Adrenal gland (tissue), 12 donors: ENCODE results near the gene SIL1. TPM values are rescaled to one million over a fixed set of nuclear protein-coding genes. Genes with fewer than 3 reads are reported as not detected.
A peak's percentile ranks its signal among the peaks of the same experiment; 100 is the strongest.

Source experiments
- DNase-seq, 7 donors: peaks; one replicate each; pipeline ENCODE4 v3.0.0-alpha.2; 2019 to 2020
- H3K27ac ChIP-seq, 5 donors: fragments of 200-600 bp; sonication (generic) in 4 of 5; 1 replicate in 3 of 5; 2 replicates in 2 of 5; pipeline versions ENCODE4 v1.5.1 to v1.8.0; 2016 to 2020; ENCODE audit warnings: mild to moderate bottlenecking in 1 of 5
- H3K27me3 ChIP-seq: fragments of 200-600 bp; 2 replicates; pipeline ENCODE4 v1.8.0; 2021
- H3K36me3 ChIP-seq, 2 donors: fragments of 200-600 bp; replicated peaks in 1 of 2; 1 replicate in 1 of 2; 2 replicates in 1 of 2; pipeline versions ENCODE4 v1.5.1 to v1.8.0; 2018 to 2022
- H3K4me1 ChIP-seq, 2 donors: fragments of 200-600 bp; replicated peaks in 1 of 2; 1 replicate in 1 of 2; 2 replicates in 1 of 2; pipeline versions ENCODE4 v1.5.1 to v1.8.0; 2018 to 2021
- H3K4me3 ChIP-seq, 4 donors: fragments of 200-600 bp; sonication (generic) in 3 of 4; one replicate each; pipeline ENCODE4 v1.5.1; 2016 to 2018
- H3K9me3 ChIP-seq, 3 donors: fragments of 200-600 bp; sonication (generic) in 1 of 3; replicated peaks in 1 of 3; 1 replicate in 2 of 3; 2 replicates in 1 of 3; pipeline versions ENCODE4 v1.5.1 to v1.8.0; 2016 to 2021
- CTCF ChIP-seq, 6 experiments: fragments of 450-650 bp in 4 of 6; fragments of 200-600 bp in 2 of 6; sonication (generic) in 1 of 6; IDR thresholded peaks; 1 replicate in 5 of 6; 2 replicates in 1 of 6; pipeline versions ENCODE4 v1.5.1 to v1.8.0; 2016 to 2021; ENCODE audit warnings: antibody characterized with exemption in 6 of 6, mild to moderate bottlenecking in 2 of 6, moderate library complexity in 1 of 6
- POLR2A ChIP-seq, 2 donors: fragments of 450-650 bp; IDR thresholded peaks; one replicate each; pipeline ENCODE4 v1.6.1; 2017; ENCODE audit warnings: antibody characterized with exemption in 2 of 2, mild to moderate bottlenecking in 2 of 2, moderate library complexity in 1 of 2
- WGBS, 4 donors: extraction: QIAGEN DNeasy Blood & Tissue Kit in 2 of 4; methylation state at CpG; one replicate each; pipeline versions ENCODE4 v1.1.5 to v1.1.7; 2013 to 2017; 5-methylcytosine and 5-hydroxymethylcytosine counted together
- intact Hi-C, 2 donors: fragments of 100-400 bp; cut with DNase I; formaldehyde crosslinking; loops; one replicate each; pipeline versions ENCODE4 v1.14.1 to v1.15.0; 2022 to 2023
- polyA plus RNA-seq, 3 donors: library from polyadenylated mRNA; stranded (reverse); fragments of 200-250 nt in 2 of 3; fragments of 350-450 nt in 1 of 3; fragmentation: Illumina TruSeq in 1 of 3; extraction: RNeasy Lipid Tissue Mini Kit (QIAGEN cat#74804) in 1 of 3; gene quantifications; one replicate each; pipeline ENCODE4 v1.2.3, GENCODE V29; 2013 to 2014
- total RNA-seq, 9 donors: library from RNA; depleted of rRNA in 4 of 9; stranded (reverse); fragments of >200 nt in 4 of 9; fragments of 120-200 nt in 1 of 9; fragmentation: NEBNext Ultra II Directional in 1 of 9; extraction: Animal tissue kit (Norgen Biotek cat#: 25700) in 1 of 9; gene quantifications; one replicate each; pipeline versions ENCODE4 v1.1.0 to v1.2.4, GENCODE V29; 2013 to 2023
- donor health status: healthy with polysubstance abuse.
- donor health status: Bipolar disorder and iron deficiency.
- donor health status: DM: yes; HTN: yes; CAD: no.
- donor health status: DM: no; HTN: no; CAD: no.
- donor health status: DM: no; HTN: no; CAD: no.
- donor health status: DM: yes; HTN: yes; CAD: no.

SIL1 gene
- total and polyA plus RNA-seq, 12 donors, result 81.9 to 313 (median 142) TPM

- WGBS, 4 donors, result 89 to 92% (median 90%) methylated on average over 3 of the region's 3 CpGs
- no peaks in the 10 kb centered on the region for H3K27me3 ChIP-seq
- no peaks in the 10 kb centered on the region for H3K36me3 ChIP-seq
- no peak overlapping the region for H3K27ac ChIP-seq
- H3K9me3 ChIP-seq, result no peaks in the 10 kb centered on the region
- DNase-seq, result no peak
- peaks cover 0 to 6% of the 10 kb centered on the region in 2 donors for H3K4me1 ChIP-seq
- intact Hi-C loops, result no loop called here
- TF ChIP-seq CTCF (IDR thresholded peaks at IDR 0.05) (no peak), POLR2A (IDR thresholded peaks at IDR 0.05) (no peak)
- no peak overlapping the region for H3K4me3 ChIP-seq
Observed at GRCh38 chr5:139004374-139005307, 193.5 kb downstream of the SIL1 start.

GRCh38 chr5:138999674-139000073, 198.5 kb downstream of the SIL1 start:
- peak in 4 of 7 donors; percentile 21 to 57 (median 36) for DNase-seq
- no peaks in the 10 kb centered on the region for H3K9me3 ChIP-seq
- H3K36me3 ChIP-seq, result no peaks in the 10 kb centered on the region
- TF ChIP-seq POLR2A (IDR thresholded peaks at IDR 0.05), result no peak
- no peak for TF ChIP-seq CTCF (IDR thresholded peaks at IDR 0.05)
- intact Hi-C loops, result no loop called here
- 50 to 72% (median 63%) methylated on average over 1 of the region's 1 CpG for WGBS, 4 donors
- H3K27me3 ChIP-seq, result no peaks in the 10 kb centered on the region
- peaks cover 0 to 9% of the 10 kb centered on the region in 2 donors for H3K4me1 ChIP-seq
- no peak overlapping the region for H3K27ac ChIP-seq
- no peak overlapping the region for H3K4me3 ChIP-seq

GRCh38 chr5:138998521-138998920, 199.6 kb downstream of the SIL1 start:
- TF ChIP-seq POLR2A (IDR thresholded peaks at IDR 0.05) (no peak), CTCF (IDR thresholded peaks at IDR 0.05) (no peak)
- DNase-seq, result no peak
- Histone ChIP-seq H3K36me3 (no peaks in the 10 kb centered on the region), H3K27me3 (no peaks in the 10 kb centered on the region), H3K4me1 (peaks cover 0 to 9% of the 10 kb centered on the region in 2 donors), H3K4me3 (no peak overlapping the region), H3K27ac (no peak overlapping the region), H3K9me3 (no peaks in the 10 kb centered on the region)
- 100% methylated on average over 1 of the region's 1 CpG for WGBS, 4 donors
- intact Hi-C loops, result no loop called here

- no peak overlapping the region for H3K4me3 ChIP-seq
- peaks cover 2 to 9% of the 10 kb centered on the region in 2 donors for H3K4me1 ChIP-seq
- DNase-seq, result no peak
- intact Hi-C loops, result no loop called here
- 95 to 100% (median 99%) methylated on average over 1 of the region's 1 CpG for WGBS, 4 donors
- no peak for TF ChIP-seq CTCF (IDR thresholded peaks at IDR 0.05)
- TF ChIP-seq POLR2A (IDR thresholded peaks at IDR 0.05), result no peak
- H3K9me3 ChIP-seq, result no peaks in the 10 kb centered on the region
- H3K27ac ChIP-seq, result no peak overlapping the region
- H3K27me3 ChIP-seq, result no peaks in the 10 kb centered on the region
- H3K36me3 ChIP-seq, result no peaks in the 10 kb centered on the region
Observed at GRCh38 chr5:138996120-138996519, 202.0 kb downstream of the SIL1 start.
